GM21737 (cell line): Measurements from ENCODE around the gene TMPRSS9.
"Not testable (repeated sequence)": the region's sequence is repeated elsewhere in the genome, so short reads cannot be mapped to it uniquely, and the experiment has no call there.

Source experiments
- ATAC-seq: cut with Tn5 transposase; IDR thresholded peaks from one replicate; pipeline ENCODE4 v1.9.1; 2021; ENCODE audit warnings: mild to moderate bottlenecking, moderate library complexity; ENCODE audit not compliant: unreplicated experiment

The TMPRSS9 gene

DNA sequence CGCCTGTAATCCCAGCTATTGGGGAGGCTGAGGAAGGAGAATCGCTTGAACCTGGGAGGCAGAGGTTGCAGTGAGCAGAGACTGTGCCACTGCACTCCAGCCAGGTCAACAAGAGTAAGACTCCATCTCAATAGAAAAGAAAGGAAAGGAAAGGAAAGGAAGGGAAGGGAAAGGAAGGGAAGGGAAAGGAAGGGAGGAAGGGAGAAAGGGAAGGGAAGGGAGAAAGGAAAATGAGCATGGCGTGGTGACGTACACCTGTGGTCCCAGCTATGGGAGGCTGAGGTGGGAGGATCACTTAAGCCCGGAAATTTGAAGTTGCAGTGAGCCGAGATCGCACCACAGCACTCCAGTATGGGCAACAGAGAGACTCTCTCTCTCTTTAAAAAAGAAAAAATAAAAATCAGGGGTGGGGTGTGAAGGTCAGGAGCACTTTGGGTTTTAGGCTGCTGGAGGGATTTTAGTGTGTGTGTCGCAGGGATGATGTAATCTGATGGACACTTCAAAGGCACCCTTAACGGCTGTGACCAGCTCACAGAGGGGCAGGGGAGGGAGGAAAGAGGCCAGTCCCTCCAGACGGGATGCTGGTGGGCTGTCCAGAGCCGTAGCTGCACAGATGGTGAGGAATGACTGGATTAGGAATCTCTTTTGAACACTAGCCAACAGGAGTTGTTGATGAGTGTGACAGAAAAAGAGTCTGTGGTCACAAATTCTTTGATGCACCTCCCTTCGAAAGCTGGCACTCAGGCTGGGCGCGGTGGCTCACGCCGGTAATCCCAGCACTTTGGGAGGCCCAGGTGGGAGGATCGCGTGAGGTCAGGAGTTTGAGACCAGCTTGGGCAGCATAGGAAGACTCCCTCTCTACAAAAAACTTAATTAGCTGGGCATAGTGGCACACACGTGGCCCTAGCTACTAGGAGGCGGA is 27.6 kb downstream of the TMPRSS9 start:
- no peak for ATAC-seq

DNA sequence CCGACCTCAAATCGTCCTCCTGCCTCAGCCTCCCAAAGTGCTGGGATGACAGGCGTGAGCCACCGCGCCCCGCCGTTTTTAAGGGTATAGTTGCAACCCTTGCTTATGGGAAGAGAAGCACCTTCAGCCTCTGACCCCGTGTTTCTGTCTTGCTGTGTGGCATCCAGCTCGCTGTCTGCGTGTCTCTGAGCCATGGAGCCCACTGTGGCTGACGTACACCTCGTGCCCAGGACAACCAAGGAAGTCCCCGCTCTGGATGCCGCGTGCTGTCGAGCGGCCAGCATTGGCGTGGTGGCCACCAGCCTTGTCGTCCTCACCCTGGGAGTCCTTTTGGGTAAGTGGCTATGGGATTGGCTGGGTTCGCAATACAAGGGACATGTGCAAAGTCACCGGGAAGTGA is 29.5 kb downstream of the TMPRSS9 start:
- ATAC-seq, result no peak

DNA sequence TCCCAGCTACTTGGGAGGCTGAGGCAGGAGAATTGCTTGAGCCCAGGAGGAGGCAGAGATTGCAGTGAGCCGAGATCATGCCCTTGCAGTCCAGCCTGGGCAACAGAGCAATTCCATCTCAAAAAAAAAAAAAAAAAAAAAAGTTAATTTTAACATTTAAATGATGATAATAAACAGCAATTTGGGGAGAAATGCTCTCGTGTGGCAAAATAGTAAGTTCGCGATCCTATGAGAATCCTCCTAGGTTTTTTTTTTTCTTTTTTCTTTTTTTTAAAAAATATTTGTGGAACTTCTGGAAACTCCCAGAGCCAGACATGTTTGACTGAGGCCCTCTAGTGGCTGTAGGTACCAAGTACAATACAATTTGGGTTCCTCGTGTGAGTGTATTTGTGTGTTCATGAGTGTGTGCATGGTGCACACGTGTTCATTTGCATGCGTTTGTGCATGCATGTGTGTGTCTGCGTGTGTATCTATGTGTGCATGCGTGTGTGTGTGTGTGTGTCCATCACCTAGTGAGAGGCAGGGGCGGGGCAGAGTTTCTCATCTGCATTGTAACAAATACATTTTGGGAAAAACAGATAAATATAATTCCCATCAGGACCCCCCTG is 31.2 kb downstream of the TMPRSS9 start:
- no peak for ATAC-seq

DNA sequence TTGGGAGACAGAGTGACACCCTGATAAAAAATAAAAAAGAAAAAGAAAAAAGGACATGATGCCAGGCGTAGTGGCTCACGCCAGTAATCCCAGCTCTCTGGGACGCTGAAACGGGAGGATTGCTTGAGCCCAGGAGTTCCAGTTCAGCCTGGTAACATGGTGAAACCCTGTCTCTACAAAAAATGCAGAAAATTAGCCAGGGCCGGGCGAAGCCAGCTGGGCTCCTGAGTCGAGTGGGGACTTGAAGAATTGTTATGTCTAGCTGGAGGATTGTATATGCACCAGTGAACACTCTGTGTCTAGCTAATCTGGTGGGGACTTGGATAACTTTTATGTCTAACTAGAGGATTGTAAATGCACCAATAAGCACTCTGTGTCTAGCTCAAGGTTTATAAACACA is 32.3 kb downstream of the TMPRSS9 start:
- ATAC-seq, result no peak

DNA sequence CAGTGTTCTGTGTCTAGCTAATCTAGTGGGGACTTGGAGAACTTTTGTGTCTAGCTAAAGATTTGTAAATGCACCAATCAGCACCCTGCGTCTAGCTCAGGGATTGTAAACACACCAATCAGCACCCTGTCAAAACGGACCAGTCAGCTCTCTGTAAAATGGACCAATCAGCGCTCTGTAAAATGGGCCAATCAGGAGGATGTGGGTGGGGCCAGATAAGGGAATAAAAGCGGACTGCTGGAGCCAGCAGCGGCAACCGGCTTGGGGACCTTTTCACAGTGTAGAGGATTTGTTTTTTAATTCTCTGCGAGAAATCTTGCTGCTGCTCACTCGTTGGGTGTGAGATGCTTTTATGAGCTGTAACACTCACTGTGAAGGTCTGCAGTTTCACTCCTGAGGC is 32.8 kb downstream of the TMPRSS9 start:
- not testable (repeated sequence) for ATAC-seq

DNA sequence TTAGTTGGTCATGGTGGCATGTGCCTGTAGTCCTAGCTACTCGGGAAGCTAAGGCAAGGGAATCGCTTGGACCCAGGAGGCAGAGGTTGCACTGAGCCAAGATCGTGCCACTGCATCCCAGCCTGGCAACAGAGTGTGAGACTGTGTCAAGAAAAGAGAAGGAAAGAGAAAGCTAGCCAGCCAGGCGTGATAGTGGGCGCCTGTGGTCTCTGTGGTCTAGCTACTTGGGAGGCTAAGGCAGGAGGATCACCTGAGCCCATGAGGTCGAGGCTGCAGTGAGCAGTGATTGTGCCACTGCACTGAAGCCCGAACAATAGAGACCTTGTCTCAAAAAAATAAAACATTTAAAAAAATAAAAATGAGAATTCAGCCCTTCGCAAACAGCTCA is 34.0 kb downstream of the TMPRSS9 start:
- no peak for ATAC-seq

DNA sequence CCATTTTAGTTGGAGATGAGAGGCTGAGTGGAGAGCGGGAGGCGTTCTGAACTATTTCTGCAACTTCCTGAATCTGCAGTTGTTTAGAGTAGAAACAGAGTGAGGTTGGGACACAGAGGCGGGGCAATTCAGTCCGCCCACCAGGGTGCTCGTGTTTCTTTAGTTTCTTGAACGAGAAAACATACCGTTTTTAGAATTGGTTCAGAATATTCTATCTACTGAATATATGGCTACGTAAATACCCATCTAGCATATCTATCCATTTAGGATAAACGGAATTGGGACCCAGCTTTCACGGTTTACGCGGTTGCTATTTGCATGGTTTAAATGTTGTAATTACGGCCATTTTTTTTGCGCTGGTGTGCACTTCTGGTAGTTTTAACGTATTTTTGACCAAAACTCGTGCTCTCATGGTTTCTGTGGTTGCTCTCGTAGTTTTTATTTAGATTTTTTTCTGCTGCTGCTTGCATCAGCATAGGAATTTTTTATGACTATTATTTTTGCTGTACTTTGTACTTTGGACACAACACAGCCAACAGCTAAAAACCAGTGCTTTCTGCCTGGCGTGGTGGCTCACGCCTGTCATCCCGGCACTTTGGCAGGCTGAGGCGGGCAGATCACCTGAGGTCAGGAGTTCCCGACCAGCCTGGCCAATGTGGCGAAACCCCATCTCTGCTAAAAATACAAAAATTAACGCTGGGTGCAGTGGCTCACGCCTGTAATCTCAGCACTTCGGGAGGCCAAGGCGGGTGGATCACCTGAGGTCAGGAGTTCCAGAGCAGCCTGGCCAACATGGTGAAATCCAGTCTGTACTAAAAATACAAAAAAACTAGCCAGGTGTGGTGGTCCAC is 34.6 kb downstream of the TMPRSS9 start:
- no peak for ATAC-seq

DNA sequence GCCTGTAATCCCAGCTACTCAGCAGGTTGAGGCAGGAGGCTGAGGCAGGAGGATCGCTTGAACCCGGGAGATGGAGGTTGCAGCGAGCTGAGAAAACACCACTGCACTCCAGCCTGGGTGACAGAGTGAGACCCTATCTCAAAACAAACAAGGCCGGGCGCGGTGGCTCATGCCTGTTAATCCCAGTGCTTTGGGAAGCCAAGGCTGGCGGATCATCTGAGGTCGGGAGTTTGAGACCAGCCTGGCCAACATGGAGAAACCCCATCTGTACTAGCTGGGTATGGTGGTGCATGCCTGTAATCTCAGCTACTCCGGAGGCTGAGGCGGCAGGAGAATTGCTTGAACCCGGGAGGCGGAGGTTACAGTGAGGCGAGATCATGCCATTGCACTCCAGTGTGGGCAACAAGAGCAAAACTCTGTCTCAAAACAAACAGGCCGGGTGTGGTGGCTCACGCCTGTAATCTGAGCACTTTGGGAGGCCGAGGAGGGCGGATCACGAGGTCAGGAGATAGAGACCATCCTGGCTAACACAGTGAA is 35.3 kb downstream of the TMPRSS9 start:
- ATAC-seq, result not testable (repeated sequence)

DNA sequence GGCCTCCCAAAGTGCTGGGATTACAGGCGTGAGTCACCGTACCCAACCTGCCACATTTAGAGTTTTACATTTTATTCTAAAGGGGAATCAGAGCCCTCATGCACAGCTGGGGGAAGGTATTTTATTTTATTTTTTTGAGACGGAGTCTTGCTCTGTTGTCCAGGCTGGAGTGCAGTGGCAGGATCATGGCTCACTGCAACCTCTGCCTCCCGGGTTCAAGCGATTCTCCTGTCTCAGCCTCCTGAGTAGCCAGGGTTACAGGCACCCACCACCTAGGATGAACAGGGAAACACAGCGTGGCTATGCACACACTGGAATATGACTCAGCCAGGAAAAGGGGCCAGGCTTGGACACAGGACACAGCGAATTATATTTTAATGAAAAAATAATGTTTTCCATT is 37.1 kb downstream of the TMPRSS9 start:
- not testable (repeated sequence) for ATAC-seq

DNA sequence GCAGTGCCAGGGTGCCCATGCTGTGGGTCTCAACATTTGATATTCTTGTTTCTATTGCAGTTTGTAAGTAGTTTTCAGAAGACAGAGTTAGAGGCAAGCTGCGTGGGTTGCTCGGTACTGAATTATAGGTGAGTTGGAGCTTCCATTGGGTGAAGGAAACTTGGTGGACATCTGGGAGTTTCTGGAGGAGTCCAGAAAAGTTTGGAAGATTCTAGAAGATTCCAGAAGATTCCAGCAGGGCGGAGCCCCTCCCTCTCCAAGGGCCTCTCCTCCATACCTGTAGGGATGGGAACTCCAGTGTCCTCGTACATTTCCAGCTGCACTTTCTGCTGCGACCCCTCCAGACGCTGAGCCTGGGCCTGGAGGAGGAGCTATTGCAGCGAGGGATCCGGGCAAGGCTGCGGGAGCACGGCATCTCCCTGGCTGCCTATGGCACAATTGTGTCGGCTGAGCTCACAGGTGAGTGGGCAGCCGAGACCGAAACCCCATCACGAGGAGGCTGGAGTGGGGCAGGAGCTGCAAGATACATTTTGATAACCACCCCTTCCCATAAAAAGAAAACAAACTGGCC is 38.8 kb downstream of the TMPRSS9 start:
- no peak for ATAC-seq

DNA sequence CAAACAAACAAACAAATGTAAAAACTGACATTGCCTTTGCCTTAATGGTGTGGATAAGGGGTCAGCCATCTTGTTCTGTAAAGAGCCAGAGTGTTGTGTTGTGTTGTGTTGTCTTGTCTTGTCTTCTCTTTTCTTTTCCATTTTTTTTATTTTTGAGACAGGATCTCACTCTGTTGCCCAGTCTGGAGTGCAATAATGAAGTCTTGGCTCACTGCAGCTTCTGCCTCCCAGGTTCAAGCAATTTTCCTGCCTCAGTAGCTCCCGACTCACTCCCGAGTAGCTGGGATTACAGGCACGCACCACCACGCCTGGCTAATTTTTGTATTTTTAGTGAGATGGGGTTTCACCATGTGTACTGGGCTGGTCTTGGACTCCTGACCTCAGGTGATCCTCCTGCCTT is 39.5 kb downstream of the TMPRSS9 start:
- ATAC-seq, result no peak

DNA sequence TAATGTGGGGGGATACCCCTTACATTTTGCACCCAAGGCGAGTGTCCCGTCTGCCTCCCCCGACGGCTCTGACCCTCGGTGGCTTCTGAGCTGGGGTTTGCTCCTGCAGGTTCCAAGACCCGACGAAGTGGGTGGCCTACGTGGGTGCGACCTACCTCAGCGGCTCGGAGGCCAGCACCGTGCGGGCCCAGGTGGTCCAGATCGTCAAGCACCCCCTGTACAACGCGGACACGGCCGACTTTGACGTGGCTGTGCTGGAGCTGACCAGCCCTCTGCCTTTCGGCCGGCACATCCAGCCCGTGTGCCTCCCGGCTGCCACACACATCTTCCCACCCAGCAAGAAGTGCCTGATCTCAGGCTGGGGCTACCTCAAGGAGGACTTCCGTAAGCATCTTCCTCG is 48.2 kb downstream of the TMPRSS9 start:
- no peak for ATAC-seq

DNA sequence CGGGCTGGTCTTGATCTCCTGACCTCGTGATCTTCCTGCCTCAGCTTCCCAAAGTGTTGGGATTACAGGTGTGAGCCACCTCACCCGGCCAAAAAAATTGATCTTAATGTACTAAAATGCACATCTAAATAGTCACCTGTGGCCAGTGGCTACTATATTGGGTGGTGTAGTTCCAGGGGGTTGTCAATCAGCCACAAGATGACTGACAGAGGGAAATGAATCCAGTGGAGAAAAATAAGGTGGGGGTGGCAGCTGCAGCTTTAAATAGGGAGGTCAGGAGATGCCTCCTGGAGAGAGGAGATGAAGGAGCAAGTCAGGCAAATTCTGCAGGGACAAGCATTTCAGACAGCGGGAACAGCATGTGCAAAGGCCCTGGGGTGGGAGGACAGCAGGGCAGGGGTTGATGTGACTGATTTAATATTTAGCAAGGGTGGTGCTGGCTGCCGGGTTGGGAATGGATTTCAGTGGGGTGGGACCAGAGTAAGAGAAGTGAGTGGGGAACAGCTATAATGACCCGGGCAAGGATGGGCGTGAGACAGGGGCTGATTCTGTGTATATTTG is 49.4 kb downstream of the TMPRSS9 start:
- ATAC-seq, result no peak

DNA sequence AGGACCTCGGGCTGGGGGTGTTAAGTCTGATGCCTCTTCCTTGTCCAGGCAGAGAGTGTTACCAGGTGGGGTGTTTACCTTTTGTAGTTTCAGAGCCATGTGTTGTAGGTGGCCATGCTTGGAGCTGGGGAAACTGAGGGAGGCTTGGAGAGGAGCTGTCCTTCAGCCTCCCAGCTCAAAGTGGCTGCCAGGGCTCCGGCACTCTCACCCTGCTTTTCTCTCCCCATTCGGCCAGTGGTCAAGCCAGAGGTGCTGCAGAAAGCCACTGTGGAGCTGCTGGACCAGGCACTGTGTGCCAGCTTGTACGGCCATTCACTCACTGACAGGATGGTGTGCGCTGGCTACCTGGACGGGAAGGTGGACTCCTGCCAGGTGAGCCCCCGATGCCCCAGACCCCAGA is 50.0 kb downstream of the TMPRSS9 start:
- ATAC-seq, result no peak

DNA sequence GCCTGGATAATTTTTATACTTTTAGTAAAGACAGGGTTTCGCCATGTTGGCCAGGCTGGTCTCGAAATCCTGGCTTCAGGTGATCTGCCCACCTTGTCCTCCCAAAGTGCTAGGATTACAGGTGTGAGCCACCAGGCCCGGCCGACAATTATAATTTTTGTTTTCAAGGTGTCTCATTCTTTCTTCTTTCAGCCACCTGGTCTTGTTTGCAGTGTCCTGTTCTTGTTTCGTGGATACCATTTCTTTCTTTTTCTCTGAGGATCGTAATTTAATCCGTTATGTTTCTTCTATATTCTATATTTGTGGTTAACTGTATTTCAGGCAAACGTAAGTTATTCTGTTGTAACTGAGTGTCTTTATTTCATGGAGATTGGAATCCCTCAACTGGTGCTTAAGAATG is 51.6 kb downstream of the TMPRSS9 start:
- ATAC-seq, result no peak

DNA sequence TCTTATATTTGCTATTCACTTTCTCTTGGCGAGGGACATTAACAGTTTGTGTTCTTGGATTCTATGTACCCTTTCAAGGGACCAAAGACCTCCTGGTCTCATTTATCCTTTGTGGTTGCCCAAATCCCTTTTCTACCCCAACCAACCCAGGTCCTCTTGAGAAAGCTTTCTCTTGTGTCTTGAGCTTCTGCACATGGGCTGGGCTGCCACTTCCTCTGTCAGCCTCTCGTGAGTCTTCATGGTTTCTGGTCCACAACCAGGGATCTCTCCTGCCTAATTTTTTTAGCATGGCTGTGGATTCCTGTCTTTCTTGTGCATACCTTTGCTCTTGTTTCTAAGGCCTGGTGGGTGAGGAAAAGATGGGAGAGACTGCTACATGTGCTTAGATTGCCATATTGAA is 52.4 kb downstream of the TMPRSS9 start:
- no peak for ATAC-seq

DNA sequence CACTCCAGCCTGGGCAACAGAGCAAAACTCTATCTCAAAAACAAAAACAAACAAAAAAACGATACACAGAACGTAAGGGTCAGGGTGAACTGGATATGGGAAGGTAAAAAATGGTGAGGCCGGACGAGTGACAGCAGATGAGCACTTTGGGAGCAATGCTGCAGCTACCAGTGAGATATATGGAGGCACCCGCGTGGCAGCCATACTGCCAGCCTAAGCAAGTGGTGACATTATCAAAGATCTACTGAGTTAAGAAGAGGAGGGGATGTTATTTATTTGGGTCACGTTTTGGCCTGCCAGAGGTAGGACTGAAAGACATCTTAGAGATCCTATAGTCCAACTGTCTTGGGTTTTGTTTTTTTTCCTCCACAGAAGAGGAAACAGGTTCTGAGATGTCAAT is 53.1 kb downstream of the TMPRSS9 start:
- ATAC-seq, result no peak

DNA sequence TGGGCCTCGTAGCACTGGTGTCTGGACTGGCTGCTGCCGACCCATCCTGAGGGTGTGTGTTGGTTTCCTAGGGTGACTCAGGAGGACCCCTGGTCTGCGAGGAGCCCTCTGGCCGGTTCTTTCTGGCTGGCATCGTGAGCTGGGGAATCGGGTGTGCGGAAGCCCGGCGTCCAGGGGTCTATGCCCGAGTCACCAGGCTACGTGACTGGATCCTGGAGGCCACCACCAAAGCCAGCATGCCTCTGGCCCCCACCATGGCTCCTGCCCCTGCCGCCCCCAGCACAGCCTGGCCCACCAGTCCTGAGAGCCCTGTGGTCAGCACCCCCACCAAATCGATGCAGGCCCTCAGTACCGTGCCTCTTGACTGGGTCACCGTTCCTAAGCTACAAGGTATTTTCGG is 53.6 kb downstream of the TMPRSS9 start:
- no peak for ATAC-seq

DNA sequence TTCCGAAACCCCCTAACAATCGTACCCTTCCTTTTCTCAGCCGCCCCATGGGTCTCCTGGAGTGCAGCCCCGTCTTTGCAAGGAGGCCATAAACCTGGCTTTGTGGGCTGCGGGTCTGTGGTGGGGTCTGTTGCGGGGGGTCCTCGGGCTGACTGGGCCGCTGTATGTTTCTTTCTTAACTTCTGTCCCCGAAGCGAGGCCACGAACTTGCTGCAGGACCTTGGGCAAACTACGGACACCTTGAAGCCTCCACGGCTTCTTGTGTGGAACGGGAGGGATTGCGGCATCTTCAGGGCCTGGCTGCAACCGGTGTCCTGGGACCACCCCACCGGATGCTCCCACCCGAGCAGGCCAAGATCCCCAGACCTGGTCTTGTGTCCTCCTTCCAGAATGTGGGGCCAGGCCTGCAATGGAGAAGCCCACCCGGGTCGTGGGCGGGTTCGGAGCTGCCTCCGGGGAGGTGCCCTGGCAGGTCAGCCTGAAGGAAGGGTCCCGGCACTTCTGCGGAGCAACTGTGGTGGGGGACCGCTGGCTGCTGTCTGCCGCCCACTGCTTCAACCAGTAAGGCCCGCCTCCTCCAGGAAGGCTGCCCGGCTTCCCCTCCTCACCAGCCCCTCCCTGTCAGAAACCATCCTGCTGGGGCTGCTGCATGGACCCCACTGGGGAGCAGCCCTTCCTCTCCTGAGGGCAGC is 55.4 kb downstream of the TMPRSS9 start:
- no peak for ATAC-seq

DNA sequence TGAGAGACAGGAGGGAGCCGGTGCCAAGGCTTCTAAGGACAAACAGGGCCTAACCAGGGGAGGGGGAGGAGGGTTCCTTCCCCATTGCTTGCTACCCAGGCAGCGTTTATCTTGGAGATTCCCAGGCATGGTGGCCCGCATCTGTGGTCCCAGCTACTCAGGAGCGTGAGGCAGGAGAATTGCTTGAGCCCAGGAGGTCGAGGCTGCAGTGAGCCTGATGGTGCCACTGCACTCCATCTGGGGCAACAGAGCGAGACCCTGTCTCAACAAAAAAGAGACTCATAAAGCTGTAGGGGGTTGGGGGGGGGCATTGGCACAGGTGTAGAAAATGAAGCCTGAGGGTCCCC is 55.9 kb downstream of the TMPRSS9 start:
- ATAC-seq, result no peak
